Esophagus squamous epithelium (tissue), 5 donors: Measurements from ENCODE around the gene KRTAP10-1. TPM values are rescaled to one million over a fixed set of nuclear protein-coding genes. Genes with fewer than 3 reads are reported as not detected.

ENCODE experiments used
- DNase-seq: peaks from one replicate; lab custom pipeline; 2025; lab: John Stamatoyannopoulos, UW
- H3K27ac ChIP-seq, 4 donors: fragments of 200-600 bp; sonication (generic); one replicate each; pipeline ENCODE4 v1.5.1; 2016 to 2019; ENCODE audit warnings: mild to moderate bottlenecking in 1 of 4
- H3K27me3 ChIP-seq, 4 donors: fragments of 200-600 bp; sonication (generic); 1 replicate in 3 of 4; 2 replicates in 1 of 4; pipeline versions ENCODE4 v1.5.1 to v1.6.0; 2017 to 2021; ENCODE audit warnings: antibody characterized with exemption in 1 of 4
- H3K36me3 ChIP-seq, 3 donors: fragments of 200-600 bp; sonication (generic); one replicate each; pipeline ENCODE4 v1.5.1; 2016 to 2019
- H3K4me1 ChIP-seq, 3 donors: fragments of 200-600 bp; sonication (generic); one replicate each; pipeline ENCODE4 v1.5.1; 2017 to 2019
- H3K4me3 ChIP-seq, 4 donors: fragments of 200-600 bp; sonication (generic); 1 replicate in 3 of 4; 2 replicates in 1 of 4; pipeline ENCODE4 v1.5.1; 2016 to 2019; ENCODE audit warnings: mild to moderate bottlenecking in 2 of 4, moderate library complexity in 1 of 4
- H3K9me3 ChIP-seq, 3 donors: fragments of 200-600 bp; sonication (generic); one replicate each; pipeline ENCODE4 v1.5.1; 2016 to 2019
- POLR2A ChIP-seq, 4 donors: fragments of 450-650 bp; IDR thresholded peaks; one replicate each; pipeline ENCODE4 v1.6.1; 2017; ENCODE audit warnings: antibody characterized with exemption in 4 of 4, mild to moderate bottlenecking in 4 of 4, moderate library complexity in 3 of 4
- WGBS, 2 donors: methylation state at CpG; one replicate each; pipeline ENCODE4 v1.1.5; 2018; 5-methylcytosine and 5-hydroxymethylcytosine counted together
- intact Hi-C: fragments of 100-400 bp; cut with DNase I; formaldehyde crosslinking; loops from one replicate; pipeline ENCODE4 v1.15.0; 2022
- total RNA-seq, 4 donors: library from RNA; depleted of rRNA; stranded (reverse); fragments of >200 nt; gene quantifications; one replicate each; pipeline ENCODE4 v1.1.0, GENCODE V29; 2016
- TF ChIP-seq, protein P1 (sequence below), 6 experiments: fragments of 450-650 bp in 4 of 6; fragments of 200-600 bp in 2 of 6; sonication (generic) in 2 of 6; IDR thresholded peaks; one replicate each; pipeline ENCODE4 v1.5.1; 2016 to 2019; ENCODE audit warnings: antibody characterized with exemption in 6 of 6, mild to moderate bottlenecking in 4 of 6, moderate library complexity in 4 of 6
- donor health status: DM: yes; HTN: yes; CAD: no.

The KRTAP10-1 gene
- total RNA-seq, 4 donors from 2014 or later, result not detected

GRCh38 chr21:44557491-44558328 lies 17.7 kb upstream of the KRTAP10-1 start:
- WGBS, 2 donors, result 60 to 63% methylated on average over 27 to 30 of the region's 30 CpGs
- no peaks in the 10 kb centered on the region for H3K36me3 ChIP-seq
- DNase-seq, result no peak
- no peaks in the 10 kb centered on the region for H3K4me1 ChIP-seq
- no peaks in the 10 kb centered on the region for H3K9me3 ChIP-seq
- no peak overlapping the region for H3K27ac ChIP-seq
- intact Hi-C loops, result no loop called here
- TF ChIP-seq POLR2A (IDR thresholded peaks at IDR 0.05), result no peak
- TF ChIP-seq, protein P1, sequence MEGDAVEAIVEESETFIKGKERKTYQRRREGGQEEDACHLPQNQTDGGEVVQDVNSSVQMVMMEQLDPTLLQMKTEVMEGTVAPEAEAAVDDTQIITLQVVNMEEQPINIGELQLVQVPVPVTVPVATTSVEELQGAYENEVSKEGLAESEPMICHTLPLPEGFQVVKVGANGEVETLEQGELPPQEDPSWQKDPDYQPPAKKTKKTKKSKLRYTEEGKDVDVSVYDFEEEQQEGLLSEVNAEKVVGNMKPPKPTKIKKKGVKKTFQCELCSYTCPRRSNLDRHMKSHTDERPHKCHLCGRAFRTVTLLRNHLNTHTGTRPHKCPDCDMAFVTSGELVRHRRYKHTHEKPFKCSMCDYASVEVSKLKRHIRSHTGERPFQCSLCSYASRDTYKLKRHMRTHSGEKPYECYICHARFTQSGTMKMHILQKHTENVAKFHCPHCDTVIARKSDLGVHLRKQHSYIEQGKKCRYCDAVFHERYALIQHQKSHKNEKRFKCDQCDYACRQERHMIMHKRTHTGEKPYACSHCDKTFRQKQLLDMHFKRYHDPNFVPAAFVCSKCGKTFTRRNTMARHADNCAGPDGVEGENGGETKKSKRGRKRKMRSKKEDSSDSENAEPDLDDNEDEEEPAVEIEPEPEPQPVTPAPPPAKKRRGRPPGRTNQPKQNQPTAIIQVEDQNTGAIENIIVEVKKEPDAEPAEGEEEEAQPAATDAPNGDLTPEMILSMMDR (IDR thresholded peaks at IDR 0.05), result no peak
- H3K4me3 ChIP-seq, result no peak overlapping the region
- peaks cover 0 to 43% (median 0%) of the 10 kb centered on the region in 4 donors for H3K27me3 ChIP-seq

- WGBS, 2 donors, result 80 to 81% methylated on average over 8 to 9 of the region's 9 CpGs
- H3K36me3 ChIP-seq, result no peaks in the 10 kb centered on the region
- no peak for DNase-seq
- no peak overlapping the region for H3K27ac ChIP-seq
- H3K4me3 ChIP-seq, result no peak overlapping the region
- H3K27me3 ChIP-seq, result peaks cover 0 to 48% (median 0%) of the 10 kb centered on the region in 4 donors
- TF ChIP-seq POLR2A (IDR thresholded peaks at IDR 0.05), result no peak
- TF ChIP-seq, protein P1 (IDR thresholded peaks at IDR 0.05), result no peak
- intact Hi-C loops, result no loop called here
- no peaks in the 10 kb centered on the region for H3K9me3 ChIP-seq
- H3K4me1 ChIP-seq, result no peaks in the 10 kb centered on the region
These were observed 16.9 kb upstream of the KRTAP10-1 start for GRCh38 chr21:44556879-44557278.

- TF ChIP-seq, protein P1 (IDR thresholded peaks at IDR 0.05), result no peak
- TF ChIP-seq POLR2A (IDR thresholded peaks at IDR 0.05), result no peak
- DNase-seq, result no peak
- Histone ChIP-seq H3K9me3 (no peaks in the 10 kb centered on the region), H3K4me3 (no peak overlapping the region), H3K36me3 (no peaks in the 10 kb centered on the region), H3K4me1 (peaks cover 0 to 14% (median 0%) of the 10 kb centered on the region in 3 donors), H3K27me3 (peaks cover 0 to 58% (median 0%) of the 10 kb centered on the region in 4 donors), H3K27ac (no peak overlapping the region)
- intact Hi-C loops, result no loop called here
- WGBS, 2 donors, result 70 to 75% methylated on average over 10 to 12 of the region's 13 CpGs
These were observed 15.3 kb upstream of the KRTAP10-1 start for GRCh38 chr21:44555200-44555875.

- Histone ChIP-seq H3K36me3 (no peaks in the 10 kb centered on the region), H3K9me3 (no peaks in the 10 kb centered on the region), H3K27me3 (peaks cover 0 to 71% (median 0%) of the 10 kb centered on the region in 4 donors), H3K4me3 (no peak overlapping the region), H3K27ac (no peak overlapping the region), H3K4me1 (peaks cover 0 to 35% (median 5%) of the 10 kb centered on the region in 3 donors)
- no peak for DNase-seq
- WGBS, 2 donors, result 86% methylated on average over 5 of the region's 13 CpGs
- TF ChIP-seq, protein P1 (IDR thresholded peaks at IDR 0.05), result no peak
- TF ChIP-seq POLR2A (IDR thresholded peaks at IDR 0.05), result no peak
- intact Hi-C loops, result no loop called here
These were observed 12.7 kb upstream of the KRTAP10-1 start for GRCh38 chr21:44552681-44553080.

GRCh38 chr21:44552136-44552535 lies 12.1 kb upstream of the KRTAP10-1 start:
- TF ChIP-seq, protein P1 (IDR thresholded peaks at IDR 0.05), result no peak
- TF ChIP-seq POLR2A (IDR thresholded peaks at IDR 0.05), result no peak
- Histone ChIP-seq H3K27me3 (peaks cover 0 to 69% (median 0%) of the 10 kb centered on the region in 4 donors), H3K9me3 (no peaks in the 10 kb centered on the region), H3K36me3 (no peaks in the 10 kb centered on the region), H3K27ac (no peak overlapping the region), H3K4me1 (peaks cover 0 to 35% (median 5%) of the 10 kb centered on the region in 3 donors), H3K4me3 (no peak overlapping the region)
- no peak for DNase-seq
- intact Hi-C loops, result no loop called here
- WGBS, 2 donors, result 60 to 89% methylated on average over 1 to 4 of the region's 6 CpGs
